Left lung (tissue), 10 donors: ENCODE measurements around the gene GPLD1. TPM values are rescaled to one million over a fixed set of nuclear protein-coding genes. Genes with fewer than 3 reads are reported as not detected.
A peak's percentile ranks its signal among the peaks of the same experiment; 100 is the strongest.
"Not testable (repeated sequence)": the region's sequence is repeated elsewhere in the genome, so short reads cannot be mapped to it uniquely, and the experiment has no call there.

Source experiments
- ATAC-seq: fragments of 200-7000 bp; cut with Tn5 transposase; one replicate; pipeline ENCODE4 v1.9.1; 2020; ENCODE audit warnings: moderate library complexity
- DNase-seq, 4 donors: peaks; one replicate each; pipeline ENCODE4 v3.0.0-alpha.2; 2013 to 2020
- H3K27ac ChIP-seq, 2 donors: fragments of 200-600 bp; sonication (generic) in 1 of 2; one replicate each; pipeline versions ENCODE4 v1.5.0 to v1.8.0; 2020 to 2021
- H3K27me3 ChIP-seq, 2 donors: fragments of 200-600 bp; sonication (generic) in 1 of 2; one replicate each; pipeline versions ENCODE4 v1.5.0 to v1.8.0; 2020 to 2021
- H3K36me3 ChIP-seq, 2 donors: fragments of 200-600 bp; sonication (generic) in 1 of 2; one replicate each; pipeline versions ENCODE4 v1.5.0 to v1.8.0; 2020 to 2021
- H3K4me1 ChIP-seq, 2 donors: fragments of 200-600 bp; one replicate each; pipeline ENCODE4 v1.8.0; 2021
- H3K4me3 ChIP-seq, 2 donors: fragments of 200-600 bp; sonication (generic) in 1 of 2; one replicate each; pipeline versions ENCODE4 v1.5.0 to v1.8.0; 2020 to 2021; ENCODE audit warnings: mild to moderate bottlenecking in 1 of 2
- H3K9me3 ChIP-seq, 2 donors: fragments of 200-600 bp; sonication (generic) in 1 of 2; one replicate each; pipeline versions ENCODE4 v1.5.0 to v1.8.0; 2020 to 2021
- CTCF ChIP-seq, 2 donors: fragments of 200-600 bp; sonication (generic) in 1 of 2; IDR thresholded peaks; one replicate each; pipeline versions ENCODE4 v1.5.0 to v1.8.0; 2021; ENCODE audit warnings: antibody characterized with exemption in 2 of 2
- intact Hi-C, 2 donors: fragments of 100-400 bp; cut with DNase I; formaldehyde crosslinking; loops; one replicate each; pipeline versions ENCODE4 v1.11.2 to v1.14.2; 2022
- polyA plus RNA-seq, 6 donors: library from polyadenylated mRNA; unstranded; fragments of 120-200 nt; gene quantifications; one replicate each; pipeline ENCODE4 v1.2.1, GENCODE V29; 2013; ENCODE audit not compliant: insufficient read length in 6 of 6
- total RNA-seq, 2 donors: library from RNA; stranded (reverse); fragmentation: NEBNext Ultra II Directional; extraction: Animal tissue kit (Norgen Biotek cat#: 25700); gene quantifications; one replicate each; pipeline ENCODE4 v1.2.1, GENCODE V29; 2021
- donor health status: DM: no; HTN: yes; CAD: no.
- donor health status: DM: no; HTN: no; CAD: no.

Gene GPLD1
- total and polyA plus RNA-seq, 8 donors, result 1.7 to 3.8 (median 3.0) TPM

GRCh38 chr6:24522228-24523176, 33.1 kb upstream of the GPLD1 start:
- intact Hi-C loops, result no loop called here
- Histone ChIP-seq H3K4me3 (no peak overlapping the region), H3K9me3 (no peaks in the 10 kb centered on the region), H3K36me3 (no peaks in the 10 kb centered on the region), H3K4me1 (no peaks in the 10 kb centered on the region), H3K27me3 (no peaks in the 10 kb centered on the region), H3K27ac (no peak overlapping the region)
- no peak for ATAC-seq
- no peak for TF ChIP-seq CTCF (IDR thresholded peaks at IDR 0.05)
- no peak for DNase-seq

GRCh38 chr6:24520929-24521546, 31.7 kb upstream of the GPLD1 start:
- intact Hi-C loops, result no loop called here
- H3K36me3 ChIP-seq, result no peaks in the 10 kb centered on the region
- no peak overlapping the region for H3K27ac ChIP-seq
- DNase-seq, result peak in 3 of 4 donors; percentile 21 to 80 (median 41)
- H3K4me1 ChIP-seq, result no peaks in the 10 kb centered on the region
- no peak overlapping the region for H3K4me3 ChIP-seq
- H3K9me3 ChIP-seq, result no peaks in the 10 kb centered on the region
- TF ChIP-seq CTCF (IDR thresholded peaks at IDR 0.05), result peak; percentile 42 to 64
- ATAC-seq, result peak; percentile 98
- no peaks in the 10 kb centered on the region for H3K27me3 ChIP-seq

- no peaks in the 10 kb centered on the region for H3K36me3 ChIP-seq
- peak overlapping the region in 1 of 2 donors; percentile 21 for H3K27ac ChIP-seq
- H3K4me3 ChIP-seq, result no peak overlapping the region
- H3K27me3 ChIP-seq, result no peaks in the 10 kb centered on the region
- no peaks in the 10 kb centered on the region for H3K9me3 ChIP-seq
- no peaks in the 10 kb centered on the region for H3K4me1 ChIP-seq
- no peak for DNase-seq
- no peak for ATAC-seq
- intact Hi-C loops, result no loop called here
- TF ChIP-seq CTCF (IDR thresholded peaks at IDR 0.05), result no peak
Observed at GRCh38 chr6:24517659-24518543, 28.5 kb upstream of the GPLD1 start.

- Histone ChIP-seq H3K27me3 (no peaks in the 10 kb centered on the region), H3K36me3 (no peaks in the 10 kb centered on the region), H3K4me1 (no peaks in the 10 kb centered on the region), H3K9me3 (no peaks in the 10 kb centered on the region), H3K4me3 (no peak overlapping the region), H3K27ac (no peak overlapping the region)
- DNase-seq, result no peak
- intact Hi-C loops, result no loop called here
- TF ChIP-seq CTCF (IDR thresholded peaks at IDR 0.05), result no peak
- no peak for ATAC-seq
Observed at GRCh38 chr6:24513602-24514001, 24.2 kb upstream of the GPLD1 start.

GRCh38 chr6:24511976-24512375, 22.6 kb upstream of the GPLD1 start:
- H3K27me3 ChIP-seq, H3K4me1 ChIP-seq, ATAC-seq, DNase-seq, intact Hi-C loops, H3K4me3 ChIP-seq, H3K36me3 ChIP-seq, H3K9me3 ChIP-seq, H3K27ac ChIP-seq: not testable (repeated sequence)
